Mesenchymal stem cell (in vitro differentiated cells and primary cell): ENCODE results near the gene ADH1C.

ENCODE experiments used
- DNase-seq: peaks from one replicate; pipeline ENCODE4 v3.0.0-alpha.2; 2013
- H2AFZ ChIP-seq: one replicate; pipeline ENCODE4 v1.6.1; 2013; ENCODE audit warnings: low read depth, mild to moderate bottlenecking, control low read depth, inconsistent platforms, low read length, moderate library complexity
- H2AK5ac ChIP-seq: 2 replicates; pipeline ENCODE4 v1.6.1; 2013; ENCODE audit warnings: low read length, moderate library complexity, mild to moderate bottlenecking, inconsistent platforms; ENCODE audit not compliant: severe bottlenecking
- H2BK120ac ChIP-seq: one replicate; pipeline ENCODE4 v1.6.1; 2013; ENCODE audit warnings: low read depth, mild to moderate bottlenecking, inconsistent platforms, low read length, moderate library complexity
- H2BK12ac ChIP-seq, 2 experiments: one replicate each; pipeline ENCODE4 v1.6.1; 2013; ENCODE audit warnings: inconsistent platforms in 2 of 2, low read length in 2 of 2, mild to moderate bottlenecking in 2 of 2, moderate library complexity in 2 of 2, control low read depth in 1 of 2
- H2BK15ac ChIP-seq: one replicate; pipeline ENCODE4 v1.6.1; 2013; ENCODE audit warnings: mild to moderate bottlenecking, low read depth, inconsistent platforms; ENCODE audit not compliant: poor library complexity, severe bottlenecking
- H2BK5ac ChIP-seq: 2 replicates; pipeline ENCODE4 v1.6.1; 2013; ENCODE audit warnings: low read depth, mild to moderate bottlenecking, low read length, control low read depth, inconsistent platforms; ENCODE audit not compliant: poor library complexity, severe bottlenecking
- H3K14ac ChIP-seq, 2 experiments: one replicate each; pipeline ENCODE4 v1.6.1; 2013; ENCODE audit warnings: inconsistent platforms in 2 of 2, low read length in 2 of 2, control low read depth in 1 of 2, mild to moderate bottlenecking in 1 of 2, moderate library complexity in 1 of 2
- H3K18ac ChIP-seq, 2 experiments: one replicate each; pipeline ENCODE4 v1.6.1; 2013; ENCODE audit warnings: inconsistent platforms in 2 of 2, low read length in 2 of 2, control low read depth in 1 of 2, low read depth in 1 of 2, mild to moderate bottlenecking in 1 of 2
- H3K23ac ChIP-seq, 2 experiments: one replicate each; pipeline ENCODE4 v1.6.1; 2013; ENCODE audit warnings: inconsistent platforms in 2 of 2, low read length in 2 of 2, mild to moderate bottlenecking in 2 of 2, moderate library complexity in 2 of 2, control low read depth in 1 of 2
- H3K27ac ChIP-seq: 2 replicates; pipeline ENCODE4 v1.5.1; 2013; ENCODE audit warnings: mild to moderate bottlenecking, moderate library complexity, low read length, control low read depth, inconsistent platforms; ENCODE audit not compliant: poor library complexity, severe bottlenecking
- H3K27me3 ChIP-seq, 2 experiments: 2 replicates each; pipeline versions ENCODE4 v1.6.1 to v1.7.0; 2013; ENCODE audit warnings: low read length in 2 of 2, mild to moderate bottlenecking in 2 of 2, moderate library complexity in 2 of 2, control low read depth in 1 of 2, inconsistent platforms in 1 of 2; ENCODE audit not compliant: control insufficient read depth in 1 of 2, insufficient read depth in 1 of 2
- H3K36me3 ChIP-seq, 2 experiments: 2 replicates each; pipeline versions ENCODE4 v1.6.1 to v1.7.0; 2013; ENCODE audit warnings: low read length in 2 of 2, control low read depth in 1 of 2, inconsistent platforms in 1 of 2, low read depth in 1 of 2, mild to moderate bottlenecking in 1 of 2; ENCODE audit not compliant: insufficient read depth in 2 of 2, control insufficient read depth in 1 of 2
- H3K4ac ChIP-seq, 2 experiments: one replicate each; pipeline ENCODE4 v1.6.1; 2013; ENCODE audit warnings: inconsistent platforms in 2 of 2, low read length in 2 of 2, mild to moderate bottlenecking in 2 of 2, moderate library complexity in 2 of 2, control low read depth in 1 of 2, low read depth in 1 of 2
- H3K4me1 ChIP-seq: 2 replicates; pipeline ENCODE4 v1.6.1; 2013; ENCODE audit warnings: low read depth, low read length, control low read depth; ENCODE audit not compliant: control insufficient read depth, insufficient read depth
- H3K4me2 ChIP-seq: 2 replicates; pipeline ENCODE4 v1.6.1; 2013; ENCODE audit warnings: low read length, mild to moderate bottlenecking, inconsistent platforms; ENCODE audit not compliant: poor library complexity, severe bottlenecking
- H3K4me3 ChIP-seq, 2 experiments: 2 replicates each; pipeline versions ENCODE4 v1.5.1 to v1.7.0; 2013; ENCODE audit warnings: low read length in 2 of 2, mild to moderate bottlenecking in 2 of 2, control low read depth in 1 of 2, low read depth in 1 of 2; ENCODE audit not compliant: insufficient read depth in 1 of 2
- H3K79me1 ChIP-seq: replicated peaks from 2 replicates; pipeline ENCODE4 v1.6.1; 2013; ENCODE audit warnings: mild to moderate bottlenecking, control low read depth, low read length, inconsistent platforms; ENCODE audit not compliant: poor library complexity, severe bottlenecking
- H3K9ac ChIP-seq: 2 replicates; pipeline ENCODE4 v1.7.0; 2013; ENCODE audit warnings: mild to moderate bottlenecking, low read length, moderate library complexity
- H3K9me3 ChIP-seq: 2 replicates; pipeline ENCODE4 v1.7.0; 2013; ENCODE audit warnings: mild to moderate bottlenecking, low read length; ENCODE audit not compliant: control insufficient read depth
- H4K8ac ChIP-seq: one replicate; pipeline ENCODE4 v1.6.1; 2013; ENCODE audit warnings: inconsistent platforms, mild to moderate bottlenecking, low read length, moderate library complexity
- H4K91ac ChIP-seq: one replicate; pipeline ENCODE4 v1.6.1; 2013; ENCODE audit warnings: mild to moderate bottlenecking, low read length, inconsistent platforms
- WGBS: methylation state at CpG from one replicate; pipeline ENCODE4 v1.1.7; 2013; ENCODE audit warnings: mixed read lengths; 5-methylcytosine and 5-hydroxymethylcytosine counted together

The ADH1C gene

GRCh38 chr4:99383399-99383798 is 30.9 kb upstream of the ADH1C start:
- H3K9ac ChIP-seq, result peak overlapping the region; percentile 92
- no peak overlapping the region for H3K23ac ChIP-seq
- H2BK15ac ChIP-seq, result no peak overlapping the region
- H3K27me3 ChIP-seq, result no peaks in the 10 kb centered on the region
- no peak overlapping the region for H2AK5ac ChIP-seq
- H2AFZ ChIP-seq, result no peak overlapping the region
- WGBS, result 93% methylated on average over 3 of the region's 3 CpGs
- H2BK120ac ChIP-seq, result no peak overlapping the region
- no peak overlapping the region for H3K27ac ChIP-seq
- H3K4me3 ChIP-seq, result no peak overlapping the region
- no peaks in the 10 kb centered on the region for H3K36me3 ChIP-seq
- DNase-seq, result no peak
- H3K79me1 ChIP-seq, result no peaks in the 10 kb centered on the region
- H4K8ac ChIP-seq, result no peak overlapping the region
- no peak overlapping the region for H3K18ac ChIP-seq
- no peak overlapping the region for H3K4ac ChIP-seq
- no peak overlapping the region for H2BK5ac ChIP-seq
- no peak overlapping the region for H4K91ac ChIP-seq
- no peak overlapping the region for H3K14ac ChIP-seq
- H3K9me3 ChIP-seq, result no peaks in the 10 kb centered on the region
- H3K4me2 ChIP-seq, result no peak overlapping the region
- H3K4me1 ChIP-seq, result no peaks in the 10 kb centered on the region
- no peak overlapping the region for H2BK12ac ChIP-seq

DNA sequence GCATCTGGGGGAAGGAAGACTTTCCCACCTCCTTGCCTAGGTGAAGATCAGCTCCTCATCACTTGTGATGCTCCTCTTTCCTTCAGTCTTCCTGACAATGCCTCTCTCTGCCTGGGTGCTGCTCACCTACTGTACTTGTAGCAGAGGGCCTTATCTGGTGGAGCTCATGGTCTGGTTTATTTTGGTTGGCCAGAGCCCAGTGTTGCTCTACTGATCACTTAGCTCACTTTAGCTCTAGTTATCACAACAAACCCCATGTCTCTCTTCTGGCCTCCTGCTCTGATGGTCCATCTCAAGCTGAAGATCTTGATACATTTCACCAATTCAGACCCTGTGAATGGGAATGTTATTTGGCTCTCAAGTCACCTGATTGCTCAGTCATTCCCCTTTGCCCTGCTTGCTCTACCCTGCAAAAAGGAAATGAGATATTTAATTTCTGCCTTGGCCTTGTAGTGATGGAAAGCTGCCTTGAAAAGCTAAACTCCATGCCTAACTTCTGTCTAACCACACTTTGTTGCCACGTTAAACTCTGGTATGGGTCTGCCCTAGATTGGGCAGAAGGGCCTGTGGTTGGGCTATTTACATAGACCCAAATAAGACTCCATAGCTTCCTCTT is 30.3 kb upstream of the ADH1C start:
- H2BK15ac ChIP-seq, result no peak overlapping the region
- no CpG with 5 or more reads among the region's 1 CpG for WGBS
- H3K36me3 ChIP-seq, result no peaks in the 10 kb centered on the region
- H3K27ac ChIP-seq, result no peak overlapping the region
- H2AK5ac ChIP-seq, result no peak overlapping the region
- no peaks in the 10 kb centered on the region for H3K9me3 ChIP-seq
- no peak overlapping the region for H3K23ac ChIP-seq
- H2BK5ac ChIP-seq, result no peak overlapping the region
- H3K14ac ChIP-seq, result no peak overlapping the region
- no peak overlapping the region for H3K18ac ChIP-seq
- peak overlapping the region in 1 of 2 experiments; percentile 5 for H3K4me3 ChIP-seq
- no peaks in the 10 kb centered on the region for H3K79me1 ChIP-seq
- peak overlapping the region; percentile 92 for H3K9ac ChIP-seq
- no peaks in the 10 kb centered on the region for H3K27me3 ChIP-seq
- H4K91ac ChIP-seq, result no peak overlapping the region
- H2BK12ac ChIP-seq, result no peak overlapping the region
- H4K8ac ChIP-seq, result no peak overlapping the region
- DNase-seq, result no peak
- H3K4ac ChIP-seq, result no peak overlapping the region
- no peak overlapping the region for H3K4me2 ChIP-seq
- H2BK120ac ChIP-seq, result no peak overlapping the region
- no peak overlapping the region for H2AFZ ChIP-seq
- no peaks in the 10 kb centered on the region for H3K4me1 ChIP-seq

DNA sequence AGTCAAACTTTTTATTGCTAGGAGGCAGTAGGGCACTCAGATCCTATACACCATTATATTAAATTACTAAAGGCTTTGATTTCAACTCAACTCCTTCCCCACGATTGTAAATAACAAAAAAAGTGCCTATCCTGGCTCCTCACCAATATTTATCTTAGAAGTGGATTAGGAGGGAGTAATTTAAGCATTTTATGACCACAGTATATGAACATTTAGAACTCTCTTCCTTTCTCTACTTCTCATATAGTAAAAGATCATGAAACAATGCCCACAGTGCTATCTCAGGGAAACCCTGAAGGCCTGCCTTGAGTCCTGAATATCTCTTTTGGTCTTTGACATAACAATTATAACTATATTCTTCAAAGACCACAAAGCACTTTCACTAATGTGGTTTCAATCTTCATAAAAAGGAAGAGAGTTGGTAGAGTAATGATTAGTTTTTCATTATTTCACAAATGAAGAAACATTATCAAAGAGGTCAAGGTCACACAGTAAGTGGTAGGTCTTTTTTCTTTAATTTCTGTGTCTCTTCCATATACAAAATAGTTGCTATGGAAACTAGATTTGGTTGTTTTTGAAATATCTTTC is 29.1 kb upstream of the ADH1C start:
- H3K4ac ChIP-seq, result no peak overlapping the region
- DNase-seq, result no peak
- H3K14ac ChIP-seq, result no peak overlapping the region
- no peak overlapping the region for H3K23ac ChIP-seq
- H3K4me2 ChIP-seq, result no peak overlapping the region
- H2AFZ ChIP-seq, result no peak overlapping the region
- H3K4me1 ChIP-seq, result no peaks in the 10 kb centered on the region
- H3K18ac ChIP-seq, result no peak overlapping the region
- no peaks in the 10 kb centered on the region for H3K79me1 ChIP-seq
- no peak overlapping the region for H2BK15ac ChIP-seq
- no peak overlapping the region for H4K91ac ChIP-seq
- no peak overlapping the region for H2AK5ac ChIP-seq
- peak overlapping the region; percentile 92 for H3K9ac ChIP-seq
- no CpG with 5 or more reads among the region's 1 CpG for WGBS
- no peak overlapping the region for H2BK12ac ChIP-seq
- no peak overlapping the region for H4K8ac ChIP-seq
- H3K9me3 ChIP-seq, result no peaks in the 10 kb centered on the region
- H3K36me3 ChIP-seq, result no peaks in the 10 kb centered on the region
- H3K4me3 ChIP-seq, result no peak overlapping the region
- H3K27ac ChIP-seq, result no peak overlapping the region
- no peak overlapping the region for H2BK120ac ChIP-seq
- H2BK5ac ChIP-seq, result no peak overlapping the region
- no peaks in the 10 kb centered on the region for H3K27me3 ChIP-seq

GRCh38 chr4:99379571-99379970 is 27.0 kb upstream of the ADH1C start:
- Histone ChIP-seq H2BK15ac (no peak overlapping the region), H3K18ac (no peak overlapping the region), H2AK5ac (no peak overlapping the region), H2BK120ac (no peak overlapping the region), H3K79me1 (no peaks in the 10 kb centered on the region), H2BK12ac (no peak overlapping the region), H3K9me3 (no peaks in the 10 kb centered on the region), H3K23ac (no peak overlapping the region), H3K14ac (no peak overlapping the region), H3K4me3 (no peak overlapping the region), H3K9ac (peak overlapping the region; percentile 52), H3K36me3 (no peaks in the 10 kb centered on the region), H2BK5ac (no peak overlapping the region), H3K27me3 (no peaks in the 10 kb centered on the region), H4K8ac (no peak overlapping the region), H3K27ac (no peak overlapping the region), H3K4me1 (no peaks in the 10 kb centered on the region), H2AFZ (no peak overlapping the region), H3K4me2 (no peak overlapping the region), H3K4ac (no peak overlapping the region), H4K91ac (no peak overlapping the region)
- no peak for DNase-seq
